Measurements from ENCODE around the gene NADK2.

DNA sequence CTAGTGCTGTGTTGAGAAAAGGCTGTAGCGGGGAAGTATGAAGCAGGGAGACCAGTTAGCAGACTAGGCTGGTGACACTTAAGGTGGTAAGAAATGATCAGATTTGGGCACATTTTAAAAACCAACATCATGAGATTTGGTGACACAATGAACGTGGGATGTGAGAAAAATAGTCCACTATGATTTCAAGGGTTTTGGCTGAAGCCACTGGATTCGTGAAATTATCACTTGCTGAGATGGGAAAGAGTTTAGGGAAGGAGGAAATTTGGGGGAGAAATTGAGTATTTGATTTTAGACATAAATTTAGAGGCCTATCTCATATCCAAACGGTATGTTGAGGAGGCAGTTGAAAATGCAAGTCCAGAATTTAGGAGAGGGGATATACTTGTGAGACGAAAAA, 66.7 kb downstream of the NADK2 start:
- TF ChIP-seq POLR2A (IDR thresholded peaks at IDR 0.05; ENCODE audit: low read depth, low read length): no peak
- no peak for TF ChIP-seq POLR2AphosphoS5 (IDR thresholded peaks at IDR 0.05; ENCODE audit: low read depth, low read length)
- no peak for TF ChIP-seq SPI1 (IDR thresholded peaks at IDR 0.05; ENCODE audit: low read depth, low read length)
- no peak for TF ChIP-seq TAF1 (IDR thresholded peaks at IDR 0.05; ENCODE audit: low read depth, low read length)
- TF ChIP-seq POU2F2 (IDR thresholded peaks at IDR 0.05; ENCODE audit: low read depth, low read length): no peak
- no peak for TF ChIP-seq PAX5 (IDR thresholded peaks at IDR 0.05; ENCODE audit: insufficient read depth, low read length, severe bottlenecking)

Data from GM12891 (cell line).